Gastrocnemius medialis (tissue), 4 donors: ENCODE results near the gene VAT1L.

Source experiments
- CTCF ChIP-seq, 5 experiments: fragments of 450-650 bp in 3 of 5; fragments of 200-600 bp in 2 of 5; sonication (generic) in 2 of 5; IDR thresholded peaks in 4 of 5; conservative IDR thresholded peaks in 1 of 5; 1 replicate in 4 of 5; 2 replicates in 1 of 5; pipeline ENCODE4 v1.5.1; 2016 to 2019; ENCODE audit warnings: antibody characterized with exemption in 5 of 5, mild to moderate bottlenecking in 3 of 5, moderate library complexity in 3 of 5
- POLR2A ChIP-seq, 2 donors: fragments of 450-650 bp; IDR thresholded peaks; one replicate each; pipeline ENCODE4 v1.6.1; 2017; ENCODE audit warnings: antibody characterized with exemption in 2 of 2, mild to moderate bottlenecking in 2 of 2, moderate library complexity in 2 of 2

GRCh38 chr16:77738706-77739558 lies 49.4 kb upstream of the VAT1L start:
- TF ChIP-seq CTCF (IDR thresholded peaks at IDR 0.05 in 4 of 5, conservative IDR thresholded peaks at IDR 0.05 in 1 of 5) (no peak), POLR2A (IDR thresholded peaks at IDR 0.05) (no peak)
